GM12875 (cell line): ENCODE results near the gene KIAA0232.

Experiments used
- H3K4me3 ChIP-seq: one replicate; pipeline ENCODE4 v1.5.1; 2011; ENCODE audit warnings: low read depth, low read length, control low read depth
- CTCF ChIP-seq: IDR thresholded peaks from 2 replicates; pipeline ENCODE4 v1.5.1; 2011; ENCODE audit warnings: low read depth, mild to moderate bottlenecking, control low read depth, inconsistent platforms, low read length, moderate library complexity, borderline replicate concordance; ENCODE audit not compliant: insufficient read depth

The KIAA0232 gene

GRCh38 chr4:6776920-6777635 lies 5.4 kb upstream of the KIAA0232 start:
- no peak overlapping the region for H3K4me3 ChIP-seq
- TF ChIP-seq CTCF, result no peak

- TF ChIP-seq CTCF, result no peak
- no peak overlapping the region for H3K4me3 ChIP-seq
Observed at GRCh38 chr4:6777636-6778281, 4.8 kb upstream of the KIAA0232 start.

- H3K4me3 ChIP-seq, result no peak overlapping the region
- TF ChIP-seq CTCF, result no peak
Observed at GRCh38 chr4:6778435-6778834, 4.1 kb upstream of the KIAA0232 start.

GRCh38 chr4:6779667-6780565 lies 2.6 kb upstream of the KIAA0232 start:
- no peak overlapping the region for H3K4me3 ChIP-seq
- TF ChIP-seq CTCF, result no peak

- no peak overlapping the region for H3K4me3 ChIP-seq
- no peak for TF ChIP-seq CTCF
Observed at GRCh38 chr4:6781113-6781512, 1.4 kb upstream of the KIAA0232 start.

- H3K4me3 ChIP-seq, result no peak overlapping the region
Observed at GRCh38 chr4:6781561-6781960, 966 bp upstream of the KIAA0232 start.

More at GRCh38 chr4:6781561-6781960, 966 bp upstream of the KIAA0232 start:
- no peak for TF ChIP-seq CTCF
